A549 (cell line): ENCODE data around the gene EXT2. TPM values are rescaled to one million over a fixed set of nuclear protein-coding genes. Genes with fewer than 3 reads are reported as not detected.

ENCODE experiments used
- ATAC-seq, 2 experiments: fragments of 200-7000 bp in 1 of 2; fragments of >200 bp in 1 of 2; cut with Nextera tagmentation in 1 of 2; cut with Tn5 transposase in 1 of 2; 3 replicates each; pipeline versions ENCODE4 v1.8.0 to v1.9.1; 2018 to 2020; ENCODE audit warnings: mild to moderate bottlenecking in 1 of 2, moderate library complexity in 1 of 2
- CTCF ChIA-PET: fragments of 300-600 bp; sonication (Branson Sonifier 250); formaldehyde crosslinking; extraction: SDS; loops from one replicate; lab custom pipeline; 2021; ENCODE audit warnings: antibody characterized with exemption, inconsistent platforms; lab: Yijun Ruan, JAX
- POLR2A ChIA-PET: fragments of 350-600 bp; formaldehyde crosslinking; extraction: SDS; loops from one replicate; lab custom pipeline; 2021; ENCODE audit warnings: antibody characterized with exemption, inconsistent platforms; lab: Yijun Ruan, JAX
- DNase-seq, 2 experiments: peaks; one replicate each; pipeline versions ENCODE4 v3.0.0 to v3.0.0-alpha.2; 2011 to 2016; ENCODE audit warnings: low read depth in 1 of 2, low spot score in 1 of 2
- FAIRE-seq: peaks from 2 replicates; lab custom pipeline; 2011; peaks lifted over from hg19 to GRCh38; lab: Jason Lieb, UNC
- H3K27ac ChIP-seq, 2 experiments: fragments of >200 bp; sonication (Bioruptor Twin); formaldehyde crosslinking; 3 replicates each; pipeline ENCODE4 v1.5.1; 2016 to 2017
- H3K4me1 ChIP-seq: fragments of >200 bp; sonication (Bioruptor Twin); formaldehyde crosslinking; 3 replicates; pipeline ENCODE4 v1.6.1; 2016
- H3K4me2 ChIP-seq: fragments of >200 bp; sonication (Bioruptor Twin); formaldehyde crosslinking; 3 replicates; pipeline ENCODE4 v1.6.1; 2016
- H3K4me3 ChIP-seq: fragments of >200 bp; sonication (Bioruptor Twin); formaldehyde crosslinking; 3 replicates; pipeline ENCODE4 v1.5.1; 2016
- H3K9me3 ChIP-seq: fragments of >200 bp; sonication (Bioruptor Twin); formaldehyde crosslinking; 3 replicates; pipeline ENCODE4 v1.6.1; 2016
- CBX2 ChIP-seq: fragments of 200-600 bp; sonication (generic); IDR thresholded peaks from 2 replicates; pipeline ENCODE4 v1.6.1; 2016; ENCODE audit warnings: low read depth, mild to moderate bottlenecking, borderline replicate concordance
- CBX8 ChIP-seq: fragments of 200-600 bp; sonication (generic); IDR thresholded peaks from 2 replicates; pipeline ENCODE4 v1.6.1; 2016
- CHD2 ChIP-seq: fragments of 150-350 bp; IDR thresholded peaks from 2 replicates; pipeline ENCODE4 v1.6.1; 2014; ENCODE audit warnings: low read length; ENCODE audit not compliant: partially characterized antibody
- GATA3 ChIP-seq: IDR thresholded peaks from 2 replicates; pipeline ENCODE4 v1.6.1; 2012; ENCODE audit warnings: borderline replicate concordance
- HEYL ChIP-seq: fragments of 250-450 bp; sonication (Bioruptor Pico); IDR thresholded peaks from 2 replicates; pipeline ENCODE4 v1.8.0; 2021; ENCODE audit warnings: mild to moderate bottlenecking, moderate library complexity
- HOXB5 ChIP-seq: fragments of 250-450 bp; sonication (Bioruptor Pico); IDR thresholded peaks from 2 replicates; pipeline ENCODE4 v1.5.0; 2020; ENCODE audit warnings: mild to moderate bottlenecking, moderate library complexity
- JUNB ChIP-seq: fragments of >200 bp; sonication (Bioruptor Twin); formaldehyde crosslinking; IDR thresholded peaks from 2 replicates; pipeline ENCODE4 v1.6.1; 2016
- KDM1A ChIP-seq: fragments of 200-600 bp; sonication (generic); IDR thresholded peaks from 2 replicates; pipeline ENCODE4 v1.6.1; 2016; ENCODE audit warnings: low read depth, mild to moderate bottlenecking
- MYC ChIP-seq: IDR thresholded peaks from 2 replicates; pipeline ENCODE4 v1.6.1; 2012; ENCODE audit warnings: mild to moderate bottlenecking, inconsistent platforms, low read length, improper control_type of control experiment, borderline replicate concordance
- NPAS2 ChIP-seq: fragments of 250-450 bp; sonication (Bioruptor Pico); IDR thresholded peaks from 2 replicates; pipeline ENCODE4 v1.8.0; 2022; ENCODE audit warnings: mild to moderate bottlenecking, moderate library complexity, borderline replicate concordance
- NR3C1 ChIP-seq: fragments of >200 bp; sonication (Bioruptor Twin); formaldehyde crosslinking; IDR thresholded peaks from 3 replicates; pipeline ENCODE4 v1.6.1; 2017
- POLR2A ChIP-seq: IDR thresholded peaks from 2 replicates; pipeline ENCODE4 v1.6.1; 2012; ENCODE audit warnings: mild to moderate bottlenecking, low read length
- RNF2 ChIP-seq: fragments of 200-600 bp; sonication (generic); IDR thresholded peaks from 2 replicates; pipeline ENCODE4 v1.6.1; 2016; ENCODE audit warnings: low read depth, mild to moderate bottlenecking, antibody characterized with exemption, moderate library complexity, borderline replicate concordance
- SMC3 ChIP-seq: fragments of >200 bp; sonication (Bioruptor Twin); formaldehyde crosslinking; IDR thresholded peaks from 3 replicates; pipeline ENCODE4 v1.6.1; 2018; ENCODE audit warnings: inconsistent platforms
- SREBF2 ChIP-seq: fragments of 450-650 bp; IDR thresholded peaks from 2 replicates; pipeline ENCODE4 v1.6.1; 2014; ENCODE audit warnings: mild to moderate bottlenecking, moderate library complexity
- ZC3H11A ChIP-seq: fragments of 450-650 bp; IDR thresholded peaks from 2 replicates; pipeline ENCODE4 v1.6.1; 2014; ENCODE audit warnings: antibody characterized with exemption, mild to moderate bottlenecking
- ZFP36 ChIP-seq: fragments of 450-650 bp; IDR thresholded peaks from 2 replicates; pipeline ENCODE4 v1.6.1; 2014; ENCODE audit warnings: borderline replicate concordance; ENCODE audit not compliant: partially characterized antibody
- ZNF302 ChIP-seq: fragments of 250-450 bp; sonication (Bioruptor Pico); IDR thresholded peaks from 2 replicates; pipeline ENCODE4 v1.9.0; 2021; ENCODE audit warnings: inconsistent platforms, mild to moderate bottlenecking, moderate library complexity
- ZSCAN20 ChIP-seq: fragments of 250-450 bp; sonication (Bioruptor Pico); IDR thresholded peaks from 2 replicates; pipeline ENCODE4 v1.8.0; 2022; ENCODE audit warnings: mild to moderate bottlenecking, moderate library complexity
- WGBS: methylation state at CpG from one replicate; pipeline ENCODE4 v1.1.6; 2017; ENCODE audit errors: missing lambda C conversion rate; 5-methylcytosine and 5-hydroxymethylcytosine counted together
- polyA plus RNA-seq, 4 experiments: library from polyadenylated mRNA; depleted of rRNA in 3 of 4; stranded (reverse); fragments of >200 nt; fragmentation: RNase III in 1 of 4; extraction: RNeasy Plus Mini Kit Qiagen cat#74134 plus additional on column Dnase treatment in 1 of 4; gene quantifications; 2 replicates in 3 of 4; 3 replicates in 1 of 4; pipeline ENCODE4 v1.2.3, GENCODE V29; 2011 to 2017
- TF ChIP-seq, protein P1 (sequence below): IDR thresholded peaks from 2 replicates; pipeline ENCODE4 v1.6.1; 2012
- TF ChIP-seq, protein P2 (sequence below): fragments of 450-650 bp; IDR thresholded peaks from 2 replicates; pipeline ENCODE4 v1.6.1; 2014; ENCODE audit warnings: antibody characterized with exemption
- TF ChIP-seq, protein P3 (sequence below): fragments of 250-450 bp; sonication (Bioruptor Pico); IDR thresholded peaks from 2 replicates; pipeline ENCODE4 v1.5.0; 2021; ENCODE audit warnings: mild to moderate bottlenecking, moderate library complexity, borderline replicate concordance
- TF ChIP-seq, protein P4 (sequence below): fragments of 200-600 bp; sonication (generic); IDR thresholded peaks from 2 replicates; pipeline ENCODE4 v1.6.1; 2016; ENCODE audit warnings: antibody characterized with exemption, mild to moderate bottlenecking, moderate library complexity
- TF ChIP-seq, protein P5 (sequence below): fragments of 250-450 bp; sonication (Bioruptor Pico); IDR thresholded peaks from 2 replicates; pipeline ENCODE4 v1.5.0; 2020; ENCODE audit warnings: low read depth, mild to moderate bottlenecking, moderate library complexity
- TF ChIP-seq, protein P6 (sequence below): fragments of >200 bp; sonication (Bioruptor Twin); formaldehyde crosslinking; IDR thresholded peaks from 2 replicates; pipeline ENCODE4 v1.6.1; 2016
- TF ChIP-seq, protein P7 (sequence below): fragments of >200 bp; sonication (Bioruptor Twin); formaldehyde crosslinking; IDR thresholded peaks from 3 replicates; pipeline ENCODE4 v1.5.1; 2016

EXT2 gene
- polyA plus RNA-seq, 2 of the 4 experiments (the other 2 are of a cell fraction), result 56.5 to 77.3 TPM

DNA sequence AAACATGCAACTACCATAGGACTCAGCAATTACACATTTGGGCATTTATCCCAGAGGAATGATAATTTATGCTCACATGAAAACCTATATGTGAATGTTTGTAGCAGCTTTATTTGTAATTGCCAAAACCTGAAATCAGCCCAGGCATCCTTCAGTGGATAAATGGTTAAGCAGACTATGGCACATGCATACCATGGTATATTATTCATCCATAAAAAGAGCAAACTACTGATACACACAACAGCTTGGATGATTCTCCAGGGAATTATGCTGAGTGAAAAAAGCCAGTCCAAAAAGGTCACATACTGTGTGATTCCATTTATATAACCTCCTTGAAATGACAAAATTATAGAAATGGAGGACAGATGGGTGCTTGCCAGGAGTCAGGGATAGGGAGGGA, 127.8 kb downstream of the EXT2 start:
- H3K27ac ChIP-seq, result no peak overlapping the region; a peak in 1 of 6 replicates
- DNase-seq, result no peak
- peaks cover 7% of the 10 kb centered on the region for H3K4me1 ChIP-seq
- ChIA-PET POLR2A (no interaction called here), CTCF (interaction anchor here (0.6 to 1.2 kb wide), 2 partner anchors 18 to 55 kb away, joined by 3 to 4 read pairs; no protein-coding TSS in a partner anchor)
- H3K4me2 ChIP-seq, result peak overlapping the region; percentile 23; the same call in 2 of the 3 replicates
- no peak for ATAC-seq
- no peak overlapping the region for H3K4me3 ChIP-seq
- H3K9me3 ChIP-seq, result no peaks in the 10 kb centered on the region
- TF ChIP-seq CBX2 (no peak), NR3C1 (no peak), POLR2A (no peak), ZC3H11A (no peak), RNF2 (no peak), ZNF302 (CRISPR knock-in tag) (no peak), HEYL (no peak), CHD2 (no peak), GATA3 (no peak), NPAS2 (CRISPR knock-in tag) (no peak), ZSCAN20 (CRISPR knock-in tag) (no peak), KDM1A (no peak), MYC (no peak), ZFP36 (no peak)
- TF ChIP-seq, protein P1, sequence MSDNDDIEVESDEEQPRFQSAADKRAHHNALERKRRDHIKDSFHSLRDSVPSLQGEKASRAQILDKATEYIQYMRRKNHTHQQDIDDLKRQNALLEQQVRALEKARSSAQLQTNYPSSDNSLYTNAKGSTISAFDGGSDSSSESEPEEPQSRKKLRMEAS, result no peak
- TF ChIP-seq, protein P2, sequence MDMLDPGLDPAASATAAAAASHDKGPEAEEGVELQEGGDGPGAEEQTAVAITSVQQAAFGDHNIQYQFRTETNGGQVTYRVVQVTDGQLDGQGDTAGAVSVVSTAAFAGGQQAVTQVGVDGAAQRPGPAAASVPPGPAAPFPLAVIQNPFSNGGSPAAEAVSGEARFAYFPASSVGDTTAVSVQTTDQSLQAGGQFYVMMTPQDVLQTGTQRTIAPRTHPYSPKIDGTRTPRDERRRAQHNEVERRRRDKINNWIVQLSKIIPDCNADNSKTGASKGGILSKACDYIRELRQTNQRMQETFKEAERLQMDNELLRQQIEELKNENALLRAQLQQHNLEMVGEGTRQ, result no peak
- TF ChIP-seq, protein P3, sequence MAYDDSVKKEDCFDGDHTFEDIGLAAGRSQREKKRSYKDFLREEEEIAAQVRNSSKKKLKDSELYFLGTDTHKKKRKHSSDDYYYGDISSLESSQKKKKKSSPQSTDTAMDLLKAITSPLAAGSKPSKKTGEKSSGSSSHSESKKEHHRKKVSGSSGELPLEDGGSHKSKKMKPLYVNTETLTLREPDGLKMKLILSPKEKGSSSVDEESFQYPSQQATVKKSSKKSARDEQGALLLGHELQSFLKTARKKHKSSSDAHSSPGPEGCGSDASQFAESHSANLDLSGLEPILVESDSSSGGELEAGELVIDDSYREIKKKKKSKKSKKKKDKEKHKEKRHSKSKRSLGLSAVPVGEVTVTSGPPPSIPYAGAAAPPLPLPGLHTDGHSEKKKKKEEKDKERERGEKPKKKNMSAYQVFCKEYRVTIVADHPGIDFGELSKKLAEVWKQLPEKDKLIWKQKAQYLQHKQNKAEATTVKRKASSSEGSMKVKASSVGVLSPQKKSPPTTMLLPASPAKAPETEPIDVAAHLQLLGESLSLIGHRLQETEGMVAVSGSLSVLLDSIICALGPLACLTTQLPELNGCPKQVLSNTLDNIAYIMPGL (CRISPR knock-in tag), result no peak
- TF ChIP-seq, protein P4, sequence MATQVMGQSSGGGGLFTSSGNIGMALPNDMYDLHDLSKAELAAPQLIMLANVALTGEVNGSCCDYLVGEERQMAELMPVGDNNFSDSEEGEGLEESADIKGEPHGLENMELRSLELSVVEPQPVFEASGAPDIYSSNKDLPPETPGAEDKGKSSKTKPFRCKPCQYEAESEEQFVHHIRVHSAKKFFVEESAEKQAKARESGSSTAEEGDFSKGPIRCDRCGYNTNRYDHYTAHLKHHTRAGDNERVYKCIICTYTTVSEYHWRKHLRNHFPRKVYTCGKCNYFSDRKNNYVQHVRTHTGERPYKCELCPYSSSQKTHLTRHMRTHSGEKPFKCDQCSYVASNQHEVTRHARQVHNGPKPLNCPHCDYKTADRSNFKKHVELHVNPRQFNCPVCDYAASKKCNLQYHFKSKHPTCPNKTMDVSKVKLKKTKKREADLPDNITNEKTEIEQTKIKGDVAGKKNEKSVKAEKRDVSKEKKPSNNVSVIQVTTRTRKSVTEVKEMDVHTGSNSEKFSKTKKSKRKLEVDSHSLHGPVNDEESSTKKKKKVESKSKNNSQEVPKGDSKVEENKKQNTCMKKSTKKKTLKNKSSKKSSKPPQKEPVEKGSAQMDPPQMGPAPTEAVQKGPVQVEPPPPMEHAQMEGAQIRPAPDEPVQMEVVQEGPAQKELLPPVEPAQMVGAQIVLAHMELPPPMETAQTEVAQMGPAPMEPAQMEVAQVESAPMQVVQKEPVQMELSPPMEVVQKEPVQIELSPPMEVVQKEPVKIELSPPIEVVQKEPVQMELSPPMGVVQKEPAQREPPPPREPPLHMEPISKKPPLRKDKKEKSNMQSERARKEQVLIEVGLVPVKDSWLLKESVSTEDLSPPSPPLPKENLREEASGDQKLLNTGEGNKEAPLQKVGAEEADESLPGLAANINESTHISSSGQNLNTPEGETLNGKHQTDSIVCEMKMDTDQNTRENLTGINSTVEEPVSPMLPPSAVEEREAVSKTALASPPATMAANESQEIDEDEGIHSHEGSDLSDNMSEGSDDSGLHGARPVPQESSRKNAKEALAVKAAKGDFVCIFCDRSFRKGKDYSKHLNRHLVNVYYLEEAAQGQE, result no peak
- TF ChIP-seq, protein P5, sequence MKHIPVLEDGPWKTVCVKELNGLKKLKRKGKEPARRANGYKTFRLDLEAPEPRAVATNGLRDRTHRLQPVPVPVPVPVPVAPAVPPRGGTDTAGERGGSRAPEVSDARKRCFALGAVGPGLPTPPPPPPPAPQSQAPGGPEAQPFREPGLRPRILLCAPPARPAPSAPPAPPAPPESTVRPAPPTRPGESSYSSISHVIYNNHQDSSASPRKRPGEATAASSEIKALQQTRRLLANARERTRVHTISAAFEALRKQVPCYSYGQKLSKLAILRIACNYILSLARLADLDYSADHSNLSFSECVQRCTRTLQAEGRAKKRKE (CRISPR knock-in tag), result no peak
- FAIRE-seq, result no peak

DNA sequence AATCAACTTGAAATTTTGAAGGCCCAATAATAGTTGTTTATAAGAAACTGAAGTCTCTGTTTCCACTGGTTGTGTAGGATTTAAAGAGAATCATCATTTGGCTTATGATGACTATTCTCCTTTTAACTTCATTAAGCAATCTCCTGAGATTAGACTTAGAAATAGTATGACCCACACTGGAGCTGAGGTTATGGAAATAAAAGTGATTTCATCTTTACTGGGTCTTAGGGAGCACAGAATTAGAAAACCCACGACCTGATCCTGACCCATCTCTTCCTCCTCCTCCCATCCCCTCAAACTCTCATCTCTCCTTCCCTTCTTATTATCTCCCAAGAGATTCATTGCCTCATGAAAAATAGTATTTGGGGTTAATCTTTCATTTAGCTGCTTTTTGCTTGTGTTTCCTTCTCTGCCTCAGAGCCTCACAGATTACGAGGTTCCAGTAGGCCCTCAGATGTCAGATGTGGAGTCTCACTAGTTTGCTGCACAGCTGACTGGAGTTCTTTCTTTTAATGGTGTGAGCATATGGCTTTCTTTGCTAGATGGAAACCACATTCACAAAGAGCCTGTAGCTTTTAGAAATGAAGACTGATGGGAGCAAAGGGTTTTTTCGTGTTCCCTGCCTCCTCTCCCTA, 129.5 kb downstream of the EXT2 start:
- Histone ChIP-seq H3K4me1 (peaks cover 7% of the 10 kb centered on the region), H3K9me3 (no peaks in the 10 kb centered on the region), H3K4me3 (no peak overlapping the region), H3K27ac (no peak overlapping the region), H3K4me2 (no peak overlapping the region)
- FAIRE-seq (no peak), ATAC-seq (no peak), DNase-seq (no peak)
- WGBS, result 78% methylated on average over 3 of the region's 3 CpGs
- ChIA-PET POLR2A (no interaction called here), CTCF (interaction anchor here (1.1 to 1.2 kb wide), 2 partner anchors 11 to 19 kb away, joined by 3 to 4 read pairs; no protein-coding TSS in a partner anchor)
- TF ChIP-seq KDM1A, result no peak
- no peak for TF ChIP-seq HOXB5 (CRISPR knock-in tag)
- TF ChIP-seq SMC3, result no peak
- TF ChIP-seq ZNF302 (CRISPR knock-in tag), result no peak
- TF ChIP-seq, protein P6, sequence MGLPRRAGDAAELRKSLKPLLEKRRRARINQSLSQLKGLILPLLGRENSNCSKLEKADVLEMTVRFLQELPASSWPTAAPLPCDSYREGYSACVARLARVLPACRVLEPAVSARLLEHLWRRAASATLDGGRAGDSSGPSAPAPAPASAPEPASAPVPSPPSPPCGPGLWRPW, result no peak
- TF ChIP-seq, protein P7, sequence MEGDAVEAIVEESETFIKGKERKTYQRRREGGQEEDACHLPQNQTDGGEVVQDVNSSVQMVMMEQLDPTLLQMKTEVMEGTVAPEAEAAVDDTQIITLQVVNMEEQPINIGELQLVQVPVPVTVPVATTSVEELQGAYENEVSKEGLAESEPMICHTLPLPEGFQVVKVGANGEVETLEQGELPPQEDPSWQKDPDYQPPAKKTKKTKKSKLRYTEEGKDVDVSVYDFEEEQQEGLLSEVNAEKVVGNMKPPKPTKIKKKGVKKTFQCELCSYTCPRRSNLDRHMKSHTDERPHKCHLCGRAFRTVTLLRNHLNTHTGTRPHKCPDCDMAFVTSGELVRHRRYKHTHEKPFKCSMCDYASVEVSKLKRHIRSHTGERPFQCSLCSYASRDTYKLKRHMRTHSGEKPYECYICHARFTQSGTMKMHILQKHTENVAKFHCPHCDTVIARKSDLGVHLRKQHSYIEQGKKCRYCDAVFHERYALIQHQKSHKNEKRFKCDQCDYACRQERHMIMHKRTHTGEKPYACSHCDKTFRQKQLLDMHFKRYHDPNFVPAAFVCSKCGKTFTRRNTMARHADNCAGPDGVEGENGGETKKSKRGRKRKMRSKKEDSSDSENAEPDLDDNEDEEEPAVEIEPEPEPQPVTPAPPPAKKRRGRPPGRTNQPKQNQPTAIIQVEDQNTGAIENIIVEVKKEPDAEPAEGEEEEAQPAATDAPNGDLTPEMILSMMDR, result no peak
- no peak for TF ChIP-seq JUNB
- TF ChIP-seq SREBF2, result no peak
- no peak for TF ChIP-seq CBX8
- TF ChIP-seq, protein P3 (CRISPR knock-in tag), result no peak
